K562 (cell line): ENCODE measurements around the gene BCL7B. TPM values are rescaled to one million over a fixed set of nuclear protein-coding genes. Genes with fewer than 3 reads are reported as not detected.

ENCODE experiments used
- BACH1 ChIP-seq: fragments of 200-800 bp; sonication (Bioruptor generic); IDR thresholded peaks from 2 replicates; pipeline ENCODE4 v1.6.1; 2016; ENCODE audit warnings: missing genetic modification characterization, missing compliant biosample characterization
- CREB3L1 ChIP-seq: fragments of 450-650 bp; IDR thresholded peaks from 2 replicates; pipeline ENCODE4 v1.6.1; 2014; ENCODE audit warnings: low read depth, mild to moderate bottlenecking, moderate library complexity, borderline replicate concordance
- GTF2F1 ChIP-seq: IDR thresholded peaks from 2 replicates; pipeline ENCODE4 v1.6.1; 2011; ENCODE audit warnings: low read depth, low read length, improper control_type of control experiment
- HNRNPK ChIP-seq: fragments of 200-400 bp; formaldehyde crosslinking; IDR thresholded peaks from one replicate; pipeline ENCODE4 v1.6.1; 2018; ENCODE audit warnings: mild to moderate bottlenecking, low read depth, low read length; ENCODE audit not compliant: poor library complexity, severe bottlenecking
- MTF1 ChIP-seq: fragments of 250-450 bp; sonication (Bioruptor Pico); IDR thresholded peaks from 2 replicates; pipeline ENCODE4 v1.9.0; 2021; ENCODE audit warnings: moderate library complexity, mild to moderate bottlenecking, inconsistent platforms, borderline replicate concordance
- REST ChIP-seq, 2 experiments: fragments of 450-650 bp; formaldehyde crosslinking in 1 of 2; IDR thresholded peaks; 2 replicates each; pipeline versions ENCODE4 v1.4.0 to v1.6.1; 2014 to 2020; ENCODE audit warnings: mild to moderate bottlenecking in 2 of 2, borderline replicate concordance in 1 of 2, low read depth in 1 of 2
- TAF1 ChIP-seq: IDR thresholded peaks from 2 replicates; pipeline ENCODE4 v1.6.1; 2011; ENCODE audit warnings: mild to moderate bottlenecking, low read length, moderate library complexity; ENCODE audit not compliant: insufficient read depth, control insufficient read depth, severe bottlenecking; ENCODE audit errors: extremely low read depth
- TAF9B ChIP-seq: fragments of 450-650 bp; IDR thresholded peaks from 2 replicates; pipeline ENCODE4 v1.6.1; 2018; ENCODE audit warnings: mild to moderate bottlenecking; ENCODE audit not compliant: partially characterized antibody
- ZNF347 ChIP-seq: fragments of 450-650 bp; formaldehyde crosslinking; IDR thresholded peaks from 2 replicates; pipeline ENCODE4 v1.4.0; 2020; ENCODE audit warnings: low read depth, mild to moderate bottlenecking, moderate library complexity
- polyA plus RNA-seq, 8 experiments: library from polyadenylated mRNA; depleted of rRNA in 4 of 8; stranded (reverse) in 5 of 8; unstranded in 3 of 8; fragments of >200 nt; fragmentation: Nextera tagmentation in 2 of 8; fragmentation: Illumina TruSeq in 1 of 8; extraction: Ambion mirVana in 2 of 8; extraction: Trizol in 1 of 8; gene quantifications; 2 replicates each; pipeline versions ENCODE4 v1.2.1 to v1.2.3, GENCODE V29; 2011 to 2014; ENCODE audit warnings: inconsistent platforms in 1 of 8, missing spikeins in 1 of 8
- total RNA-seq, 7 experiments: library from RNA; depleted of rRNA in 6 of 7; stranded (reverse); fragments of >200 nt in 6 of 7; fragmentation: Illumina TruSeq in 2 of 7; extraction: Trizol in 2 of 7; gene quantifications; 2 replicates each; pipeline versions ENCODE4 v1.2.1 to v1.2.3, GENCODE V29; 2011 to 2021; ENCODE audit warnings: low replicate concordance in 1 of 7
- TF ChIP-seq, protein P1 (sequence below): sonication (generic); formaldehyde crosslinking; IDR thresholded peaks from 2 replicates; pipeline ENCODE4 v1.8.0; 2023; ENCODE audit warnings: missing genetic modification reagents, mild to moderate bottlenecking, borderline replicate concordance

BCL7B gene
- total and polyA plus RNA-seq, 9 of the 15 experiments (the other 6 are each of a cell fraction or from before 2014, with no cell fraction given) = 10.0 to 73.2 (median 32.9) TPM

GRCh38 chr7:73522105-73522872, 35.2 kb downstream of the BCL7B start, which contains the start of gene BAZ1B (continued):
- TF ChIP-seq, protein P1, sequence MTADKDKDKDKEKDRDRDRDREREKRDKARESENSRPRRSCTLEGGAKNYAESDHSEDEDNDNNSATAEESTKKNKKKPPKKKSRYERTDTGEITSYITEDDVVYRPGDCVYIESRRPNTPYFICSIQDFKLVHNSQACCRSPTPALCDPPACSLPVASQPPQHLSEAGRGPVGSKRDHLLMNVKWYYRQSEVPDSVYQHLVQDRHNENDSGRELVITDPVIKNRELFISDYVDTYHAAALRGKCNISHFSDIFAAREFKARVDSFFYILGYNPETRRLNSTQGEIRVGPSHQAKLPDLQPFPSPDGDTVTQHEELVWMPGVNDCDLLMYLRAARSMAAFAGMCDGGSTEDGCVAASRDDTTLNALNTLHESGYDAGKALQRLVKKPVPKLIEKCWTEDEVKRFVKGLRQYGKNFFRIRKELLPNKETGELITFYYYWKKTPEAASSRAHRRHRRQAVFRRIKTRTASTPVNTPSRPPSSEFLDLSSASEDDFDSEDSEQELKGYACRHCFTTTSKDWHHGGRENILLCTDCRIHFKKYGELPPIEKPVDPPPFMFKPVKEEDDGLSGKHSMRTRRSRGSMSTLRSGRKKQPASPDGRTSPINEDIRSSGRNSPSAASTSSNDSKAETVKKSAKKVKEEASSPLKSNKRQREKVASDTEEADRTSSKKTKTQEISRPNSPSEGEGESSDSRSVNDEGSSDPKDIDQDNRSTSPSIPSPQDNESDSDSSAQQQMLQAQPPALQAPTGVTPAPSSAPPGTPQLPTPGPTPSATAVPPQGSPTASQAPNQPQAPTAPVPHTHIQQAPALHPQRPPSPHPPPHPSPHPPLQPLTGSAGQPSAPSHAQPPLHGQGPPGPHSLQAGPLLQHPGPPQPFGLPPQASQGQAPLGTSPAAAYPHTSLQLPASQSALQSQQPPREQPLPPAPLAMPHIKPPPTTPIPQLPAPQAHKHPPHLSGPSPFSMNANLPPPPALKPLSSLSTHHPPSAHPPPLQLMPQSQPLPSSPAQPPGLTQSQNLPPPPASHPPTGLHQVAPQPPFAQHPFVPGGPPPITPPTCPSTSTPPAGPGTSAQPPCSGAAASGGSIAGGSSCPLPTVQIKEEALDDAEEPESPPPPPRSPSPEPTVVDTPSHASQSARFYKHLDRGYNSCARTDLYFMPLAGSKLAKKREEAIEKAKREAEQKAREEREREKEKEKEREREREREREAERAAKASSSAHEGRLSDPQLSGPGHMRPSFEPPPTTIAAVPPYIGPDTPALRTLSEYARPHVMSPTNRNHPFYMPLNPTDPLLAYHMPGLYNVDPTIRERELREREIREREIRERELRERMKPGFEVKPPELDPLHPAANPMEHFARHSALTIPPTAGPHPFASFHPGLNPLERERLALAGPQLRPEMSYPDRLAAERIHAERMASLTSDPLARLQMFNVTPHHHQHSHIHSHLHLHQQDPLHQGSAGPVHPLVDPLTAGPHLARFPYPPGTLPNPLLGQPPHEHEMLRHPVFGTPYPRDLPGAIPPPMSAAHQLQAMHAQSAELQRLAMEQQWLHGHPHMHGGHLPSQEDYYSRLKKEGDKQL (CRISPR knock-in tag) = 0 out of 2 replicates have a peak, but pooled peaks have one; percentile 68
- peak; percentile 87 for TF ChIP-seq CREB3L1
- no peak for TF ChIP-seq BACH1 (tag)
- peak; percentile 7 for TF ChIP-seq HNRNPK
- no peak for TF ChIP-seq GTF2F1
- peak; percentile 85 for TF ChIP-seq TAF9B
- no peak for TF ChIP-seq ZNF347 (CRISPR knock-in tag)
- TF ChIP-seq REST (IDR thresholded peaks at IDR 0.05; ENCODE audit: borderline replicate concordance) = no peak
- TF ChIP-seq REST (CRISPR knock-in tag; IDR thresholded peaks at IDR 0.05; ENCODE audit: low read depth) = peak; percentile 42; the same call in 1 of the 2 replicates
- TF ChIP-seq MTF1 = no peak
- peak; percentile 91 for TF ChIP-seq TAF1
